GM21390 (cell line): Measurements from ENCODE around the gene LRRC7.
"Not testable (repeated sequence)": the region's sequence is repeated elsewhere in the genome, so short reads cannot be mapped to it uniquely, and the experiment has no call there.

Experiments used
- ATAC-seq: cut with Tn5 transposase; IDR thresholded peaks from one replicate; pipeline ENCODE4 v1.9.1; 2021; ENCODE audit not compliant: unreplicated experiment

LRRC7 gene

GRCh38 chr1:69693921-69694675, 126.4 kb downstream of the LRRC7 start:
- ATAC-seq: no peak

- no peak for ATAC-seq
Observed at GRCh38 chr1:69697340-69697739, 129.6 kb downstream of the LRRC7 start.

- ATAC-seq: no peak
Observed at GRCh38 chr1:69700770-69701169, 133.0 kb downstream of the LRRC7 start.

- no peak for ATAC-seq
Observed at GRCh38 chr1:69702085-69702484, 134.4 kb downstream of the LRRC7 start.

- ATAC-seq: no peak
Observed at GRCh38 chr1:69706473-69706872, 138.8 kb downstream of the LRRC7 start.

- ATAC-seq: no peak
Observed at GRCh38 chr1:69707103-69707502, 139.4 kb downstream of the LRRC7 start.

GRCh38 chr1:69710484-69711189, 142.9 kb downstream of the LRRC7 start:
- no peak for ATAC-seq

- ATAC-seq: no peak
Observed at GRCh38 chr1:69711190-69711930, 143.6 kb downstream of the LRRC7 start.

GRCh38 chr1:69717834-69718233, 150.1 kb downstream of the LRRC7 start:
- ATAC-seq: not testable (repeated sequence)

- no peak for ATAC-seq
Observed at GRCh38 chr1:69728206-69728605, 160.5 kb downstream of the LRRC7 start.

GRCh38 chr1:69733061-69733460, 165.3 kb downstream of the LRRC7 start:
- no peak for ATAC-seq

- ATAC-seq: peak; percentile 74
Observed at GRCh38 chr1:69737527-69738185, 169.9 kb downstream of the LRRC7 start.

- no peak for ATAC-seq
Observed at GRCh38 chr1:69738458-69739250, 170.9 kb downstream of the LRRC7 start.

- no peak for ATAC-seq
Observed at GRCh38 chr1:69739251-69739605, 171.5 kb downstream of the LRRC7 start.

- ATAC-seq: no peak
Observed at GRCh38 chr1:69743146-69743545, 175.4 kb downstream of the LRRC7 start.

GRCh38 chr1:69744381-69744780, 176.7 kb downstream of the LRRC7 start:
- ATAC-seq: no peak

- ATAC-seq: no peak
Observed at GRCh38 chr1:69747207-69747606, 179.5 kb downstream of the LRRC7 start.

GRCh38 chr1:69750638-69751037, 182.9 kb downstream of the LRRC7 start:
- no peak for ATAC-seq

- ATAC-seq: no peak
Observed at GRCh38 chr1:69752831-69753230, 185.1 kb downstream of the LRRC7 start.

GRCh38 chr1:69754521-69754920, 186.8 kb downstream of the LRRC7 start:
- ATAC-seq: no peak

GRCh38 chr1:69755647-69756046, 187.9 kb downstream of the LRRC7 start:
- ATAC-seq: no peak
